Activated CD4-positive, alpha-beta T cell treated with anti-CD3 and anti-CD28 coated beads, Interleukin-2, amount 50 U/mL, for 1 hour (primary cell): ENCODE data around the gene EPHB1.

Experiments used
- DNase-seq: peaks from one replicate; pipeline ENCODE4 v3.0.0-alpha.2; 2020

The EPHB1 gene

GRCh38 chr3:134809427-134810051, 14.5 kb downstream of the EPHB1 start:
- DNase-seq: no peak

- no peak for DNase-seq
These were observed 15.0 kb downstream of the EPHB1 start for GRCh38 chr3:134810052-134810435.

GRCh38 chr3:134810850-134811249, 15.8 kb downstream of the EPHB1 start:
- DNase-seq: no peak

- DNase-seq: no peak
These were observed 18.6 kb downstream of the EPHB1 start for GRCh38 chr3:134813618-134814017.

GRCh38 chr3:134815519-134815918, 20.5 kb downstream of the EPHB1 start:
- DNase-seq: no peak

GRCh38 chr3:134816623-134817022, 21.6 kb downstream of the EPHB1 start:
- DNase-seq: no peak

- no peak for DNase-seq
These were observed 22.2 kb downstream of the EPHB1 start for GRCh38 chr3:134817297-134817696.

- DNase-seq: no peak
These were observed 25.9 kb downstream of the EPHB1 start for GRCh38 chr3:134820994-134821393.

GRCh38 chr3:134822090-134822489, 27.0 kb downstream of the EPHB1 start:
- DNase-seq: no peak

GRCh38 chr3:134823679-134824078, 28.6 kb downstream of the EPHB1 start:
- DNase-seq: no peak

GRCh38 chr3:134824791-134825190, 29.7 kb downstream of the EPHB1 start:
- no peak for DNase-seq

GRCh38 chr3:134827213-134827612, 32.2 kb downstream of the EPHB1 start:
- no peak for DNase-seq

GRCh38 chr3:134829721-134830120, 34.7 kb downstream of the EPHB1 start:
- DNase-seq: no peak

GRCh38 chr3:134832585-134832984, 37.5 kb downstream of the EPHB1 start:
- no peak for DNase-seq

GRCh38 chr3:134833453-134834163, 38.5 kb downstream of the EPHB1 start:
- DNase-seq: no peak

GRCh38 chr3:134836921-134837320, 41.9 kb downstream of the EPHB1 start:
- no peak for DNase-seq

- DNase-seq: no peak
These were observed 43.5 kb downstream of the EPHB1 start for GRCh38 chr3:134838599-134838998.

- DNase-seq: no peak
These were observed 44.4 kb downstream of the EPHB1 start for GRCh38 chr3:134839422-134839821.

- DNase-seq: no peak
These were observed 44.9 kb downstream of the EPHB1 start for GRCh38 chr3:134839990-134840389.

- DNase-seq: no peak
These were observed 45.4 kb downstream of the EPHB1 start for GRCh38 chr3:134840459-134840858.

GRCh38 chr3:134846084-134846483, 51.0 kb downstream of the EPHB1 start:
- no peak for DNase-seq

- DNase-seq: no peak
These were observed 51.9 kb downstream of the EPHB1 start for GRCh38 chr3:134846911-134847317.

GRCh38 chr3:134847349-134847748, 52.3 kb downstream of the EPHB1 start:
- no peak for DNase-seq

- no peak for DNase-seq
These were observed 54.5 kb downstream of the EPHB1 start for GRCh38 chr3:134849561-134849960.

- DNase-seq: no peak
These were observed 55.7 kb downstream of the EPHB1 start for GRCh38 chr3:134850761-134851160.
